ENCODE data around the gene B3GNT5. TPM values are rescaled to one million over a fixed set of nuclear protein-coding genes. Genes with fewer than 3 reads are reported as not detected.

B3GNT5 gene
- total RNA-seq, 1 experiment from 2014 or later: 8.6 TPM

DNA sequence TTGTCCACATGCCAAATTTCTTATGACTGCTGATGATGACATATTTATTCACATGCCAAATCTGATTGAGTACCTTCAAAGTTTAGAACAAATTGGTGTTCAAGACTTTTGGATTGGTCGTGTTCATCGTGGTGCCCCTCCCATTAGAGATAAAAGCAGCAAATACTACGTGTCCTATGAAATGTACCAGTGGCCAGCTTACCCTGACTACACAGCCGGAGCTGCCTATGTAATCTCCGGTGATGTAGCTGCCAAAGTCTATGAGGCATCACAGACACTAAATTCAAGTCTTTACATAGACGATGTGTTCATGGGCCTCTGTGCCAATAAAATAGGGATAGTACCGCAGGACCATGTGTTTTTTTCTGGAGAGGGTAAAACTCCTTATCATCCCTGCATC lies 17.3 kb downstream of the B3GNT5 start:
- no peaks in the 10 kb centered on the region for H3K36me3 ChIP-seq (ENCODE audit: insufficient read depth, low read length)
- H3K27me3 ChIP-seq (ENCODE audit: low read length): no peaks in the 10 kb centered on the region
- H2AFZ ChIP-seq (ENCODE audit: low read length): no peak overlapping the region
- no peak overlapping the region for H3K9ac ChIP-seq (ENCODE audit: low read length)
- H3K4me3 ChIP-seq (ENCODE audit: low read length): no peak overlapping the region
- H3K4me2 ChIP-seq (ENCODE audit: low read depth, low read length, poor library complexity, severe bottlenecking): no peak overlapping the region
- H4K20me1 ChIP-seq (ENCODE audit: insufficient read depth, low read depth, low read length): no peaks in the 10 kb centered on the region
- H3K4me1 ChIP-seq (ENCODE audit: low read length): peaks cover 37% of the 10 kb centered on the region
- H3K9me2 ChIP-seq (replicated peaks; ENCODE audit: insufficient read depth, low read length): no peaks in the 10 kb centered on the region
- DNase-seq: no peak
- H3K9me3 ChIP-seq (ENCODE audit: low read length): no peaks in the 10 kb centered on the region
- H3K27ac ChIP-seq (ENCODE audit: low read length): no peak overlapping the region
- no peaks in the 10 kb centered on the region for H3K79me2 ChIP-seq (ENCODE audit: low read length)

DNA sequence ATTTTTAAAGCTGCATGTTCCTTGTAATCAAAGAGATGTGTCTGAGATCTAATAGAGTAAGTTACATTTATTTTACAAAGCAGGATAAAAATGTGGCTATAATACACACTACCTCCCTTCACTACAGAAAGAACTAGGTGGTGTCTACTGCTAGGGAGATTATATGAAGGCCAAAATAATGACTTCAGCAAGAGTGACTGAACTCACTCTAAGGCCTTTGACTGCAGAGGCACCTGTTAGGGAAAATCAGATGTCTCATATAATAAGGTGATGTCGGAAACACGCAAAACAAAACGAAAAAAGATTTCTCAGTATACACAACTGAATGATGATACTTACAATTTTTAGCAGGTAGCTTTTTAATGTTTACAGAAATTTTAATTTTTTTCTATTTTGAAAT lies 19.1 kb downstream of the B3GNT5 start:
- no peaks in the 10 kb centered on the region for H3K79me2 ChIP-seq (ENCODE audit: low read length)
- H3K4me3 ChIP-seq (ENCODE audit: low read length): no peak overlapping the region
- H4K20me1 ChIP-seq (ENCODE audit: insufficient read depth, low read depth, low read length): no peaks in the 10 kb centered on the region
- H3K4me2 ChIP-seq (ENCODE audit: low read depth, low read length, poor library complexity, severe bottlenecking): no peak overlapping the region
- H3K27me3 ChIP-seq (ENCODE audit: low read length): no peaks in the 10 kb centered on the region
- peaks cover 42% of the 10 kb centered on the region for H3K4me1 ChIP-seq (ENCODE audit: low read length)
- no peak overlapping the region for H3K27ac ChIP-seq (ENCODE audit: low read length)
- no peak overlapping the region for H2AFZ ChIP-seq (ENCODE audit: low read length)
- no peak for DNase-seq
- H3K9me2 ChIP-seq (replicated peaks; ENCODE audit: insufficient read depth, low read length): no peaks in the 10 kb centered on the region
- H3K36me3 ChIP-seq (ENCODE audit: insufficient read depth, low read length): no peaks in the 10 kb centered on the region
- no peaks in the 10 kb centered on the region for H3K9me3 ChIP-seq (ENCODE audit: low read length)
- no peak overlapping the region for H3K9ac ChIP-seq (ENCODE audit: low read length)

DNA sequence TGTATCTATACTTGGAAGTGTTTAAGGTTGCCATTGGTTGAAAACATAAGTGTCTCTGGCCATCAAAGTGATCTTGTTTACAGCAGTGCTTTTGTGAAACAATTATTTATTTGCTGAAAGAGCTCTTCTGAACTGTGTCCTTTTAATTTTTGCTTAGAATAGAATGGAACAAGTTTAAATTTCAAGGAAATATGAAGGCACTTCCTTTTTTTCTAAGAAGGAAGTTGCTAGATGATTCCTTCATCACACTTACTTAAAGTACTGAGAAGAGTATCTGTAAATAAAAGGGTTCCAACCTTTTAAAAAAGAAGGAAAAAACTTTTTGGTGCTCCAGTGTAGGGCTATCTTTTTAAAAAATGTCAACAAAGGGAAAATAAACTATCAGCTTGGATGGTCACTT lies 19.7 kb downstream of the B3GNT5 start:
- Histone ChIP-seq H3K36me3 (ENCODE audit: insufficient read depth, low read length) (no peaks in the 10 kb centered on the region), H3K27ac (ENCODE audit: low read length) (no peak overlapping the region), H3K9ac (ENCODE audit: low read length) (no peak overlapping the region), H2AFZ (ENCODE audit: low read length) (no peak overlapping the region), H3K4me1 (ENCODE audit: low read length) (peaks cover 38% of the 10 kb centered on the region), H4K20me1 (ENCODE audit: insufficient read depth, low read depth, low read length) (no peaks in the 10 kb centered on the region), H3K4me3 (ENCODE audit: low read length) (no peak overlapping the region), H3K4me2 (ENCODE audit: low read depth, low read length, poor library complexity, severe bottlenecking) (no peak overlapping the region), H3K9me3 (ENCODE audit: low read length) (no peaks in the 10 kb centered on the region), H3K79me2 (ENCODE audit: low read length) (no peaks in the 10 kb centered on the region), H3K9me2 (replicated peaks; ENCODE audit: insufficient read depth, low read length) (no peaks in the 10 kb centered on the region), H3K27me3 (ENCODE audit: low read length) (no peaks in the 10 kb centered on the region)
- no peak for DNase-seq

DNA sequence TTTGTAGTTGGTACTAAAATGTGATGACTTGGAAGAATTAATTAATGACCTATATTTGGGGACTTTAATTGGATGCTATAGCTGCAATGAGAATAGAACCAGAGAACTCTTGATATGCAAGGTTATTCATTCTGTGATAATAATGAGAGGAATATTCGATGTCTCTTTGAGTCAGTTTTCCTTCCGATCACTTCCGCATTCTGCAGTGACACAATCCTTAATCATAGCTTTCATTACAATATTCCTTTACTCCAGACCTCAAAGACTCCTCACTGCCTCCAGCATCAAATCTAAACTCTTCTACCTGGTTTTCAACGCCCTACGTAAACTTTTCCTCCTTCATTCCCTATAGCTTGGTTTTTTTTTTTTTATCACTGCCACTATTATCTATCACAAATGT lies 21.6 kb downstream of the B3GNT5 start:
- Histone ChIP-seq H3K4me3 (ENCODE audit: low read length) (no peak overlapping the region), H3K9ac (ENCODE audit: low read length) (no peak overlapping the region), H3K27me3 (ENCODE audit: low read length) (no peaks in the 10 kb centered on the region), H3K4me2 (ENCODE audit: low read depth, low read length, poor library complexity, severe bottlenecking) (peak overlapping the region; percentile 33), H3K27ac (ENCODE audit: low read length) (peak overlapping the region; percentile 55; the same call in 1 of the 2 replicates), H3K9me3 (ENCODE audit: low read length) (no peaks in the 10 kb centered on the region), H3K9me2 (replicated peaks; ENCODE audit: insufficient read depth, low read length) (no peaks in the 10 kb centered on the region), H3K36me3 (ENCODE audit: insufficient read depth, low read length) (no peaks in the 10 kb centered on the region), H3K79me2 (ENCODE audit: low read length) (no peaks in the 10 kb centered on the region), H4K20me1 (ENCODE audit: insufficient read depth, low read depth, low read length) (no peaks in the 10 kb centered on the region), H3K4me1 (ENCODE audit: low read length) (peaks cover 35% of the 10 kb centered on the region), H2AFZ (ENCODE audit: low read length) (no peak overlapping the region)
- no peak for DNase-seq

DNA sequence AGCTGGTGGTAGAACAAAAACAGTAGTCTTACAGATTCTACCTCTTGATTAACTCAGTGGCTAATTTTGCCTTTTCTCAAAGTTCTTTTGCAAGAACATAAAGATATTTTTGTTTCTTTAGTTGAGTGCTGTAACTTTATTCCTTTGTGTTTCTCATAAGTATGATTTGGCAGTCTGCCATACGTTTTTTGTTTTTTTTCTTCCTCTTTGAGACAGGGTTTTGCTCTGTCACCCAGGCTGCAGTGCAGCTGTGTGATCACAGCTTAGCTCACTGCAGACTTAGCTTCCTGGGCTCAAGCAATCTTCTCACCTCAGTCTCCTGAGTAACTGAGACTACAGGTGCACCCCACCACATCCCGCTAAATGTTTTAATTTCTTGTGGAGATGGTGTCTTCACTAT lies 22.4 kb downstream of the B3GNT5 start:
- H3K4me2 ChIP-seq (ENCODE audit: low read depth, low read length, poor library complexity, severe bottlenecking): peak overlapping the region; percentile 33
- peak; percentile 92 for DNase-seq
- H3K9ac ChIP-seq (ENCODE audit: low read length): no peak overlapping the region
- H3K4me3 ChIP-seq (ENCODE audit: low read length): no peak overlapping the region
- no peak overlapping the region for H2AFZ ChIP-seq (ENCODE audit: low read length)
- peak overlapping the region; percentile 55 for H3K27ac ChIP-seq (ENCODE audit: low read length)
- no peaks in the 10 kb centered on the region for H4K20me1 ChIP-seq (ENCODE audit: insufficient read depth, low read depth, low read length)
- H3K79me2 ChIP-seq (ENCODE audit: low read length): no peaks in the 10 kb centered on the region
- peaks cover 35% of the 10 kb centered on the region for H3K4me1 ChIP-seq (ENCODE audit: low read length)
- H3K36me3 ChIP-seq (ENCODE audit: insufficient read depth, low read length): no peaks in the 10 kb centered on the region
- H3K9me2 ChIP-seq (replicated peaks; ENCODE audit: insufficient read depth, low read length): no peaks in the 10 kb centered on the region
- H3K9me3 ChIP-seq (ENCODE audit: low read length): no peaks in the 10 kb centered on the region
- H3K27me3 ChIP-seq (ENCODE audit: low read length): no peaks in the 10 kb centered on the region

DNA sequence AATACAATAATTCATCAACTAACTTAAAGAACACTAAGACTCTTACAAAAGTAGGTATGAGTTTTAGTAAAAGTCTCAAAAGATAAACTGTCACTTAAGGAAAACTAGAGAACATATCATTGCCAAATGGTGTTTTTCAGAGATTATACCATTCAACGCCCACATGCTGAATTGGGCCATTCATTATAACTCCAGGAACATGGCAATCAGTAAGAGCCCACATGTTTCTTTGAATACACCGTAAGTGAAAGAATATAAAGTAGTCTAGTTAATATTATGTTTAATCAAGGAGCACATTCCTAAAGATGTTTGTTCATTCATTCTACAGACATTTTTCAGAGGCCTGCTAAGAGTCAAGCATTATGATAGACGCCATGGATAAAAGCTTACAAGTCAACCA lies 22.9 kb downstream of the B3GNT5 start:
- H3K9me3 ChIP-seq (ENCODE audit: low read length): no peaks in the 10 kb centered on the region
- no peak overlapping the region for H3K9ac ChIP-seq (ENCODE audit: low read length)
- no peak overlapping the region for H2AFZ ChIP-seq (ENCODE audit: low read length)
- DNase-seq: no peak
- H3K4me3 ChIP-seq (ENCODE audit: low read length): no peak overlapping the region
- H3K4me2 ChIP-seq (ENCODE audit: low read depth, low read length, poor library complexity, severe bottlenecking): peak overlapping the region; percentile 33
- H4K20me1 ChIP-seq (ENCODE audit: insufficient read depth, low read depth, low read length): no peaks in the 10 kb centered on the region
- no peaks in the 10 kb centered on the region for H3K79me2 ChIP-seq (ENCODE audit: low read length)
- H3K9me2 ChIP-seq (replicated peaks; ENCODE audit: insufficient read depth, low read length): no peaks in the 10 kb centered on the region
- no peaks in the 10 kb centered on the region for H3K36me3 ChIP-seq (ENCODE audit: insufficient read depth, low read length)
- peaks cover 35% of the 10 kb centered on the region for H3K4me1 ChIP-seq (ENCODE audit: low read length)
- peak overlapping the region; percentile 55 for H3K27ac ChIP-seq (ENCODE audit: low read length)
- no peaks in the 10 kb centered on the region for H3K27me3 ChIP-seq (ENCODE audit: low read length)

DNA sequence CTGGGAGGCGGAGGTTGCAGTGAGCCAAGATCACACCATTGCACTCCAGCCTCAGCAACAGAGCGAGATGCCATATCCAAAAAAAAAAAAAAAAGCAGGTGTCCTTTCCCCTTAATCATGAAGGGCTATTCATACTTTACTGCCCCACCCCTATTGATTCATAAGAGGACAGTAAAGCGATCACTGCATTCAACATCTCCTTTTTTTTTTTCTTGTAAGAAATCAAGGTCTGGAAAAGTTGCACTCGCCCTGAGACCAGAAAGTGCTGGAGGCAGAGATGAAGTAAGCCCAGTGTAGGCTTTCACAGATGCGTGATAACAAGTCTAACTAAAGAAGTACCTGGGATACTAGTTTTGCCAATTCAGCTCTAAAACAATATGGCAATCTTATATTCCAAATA lies 24.2 kb downstream of the B3GNT5 start:
- no peak overlapping the region for H3K27ac ChIP-seq (ENCODE audit: low read length)
- no peaks in the 10 kb centered on the region for H3K27me3 ChIP-seq (ENCODE audit: low read length)
- no peak overlapping the region for H3K9ac ChIP-seq (ENCODE audit: low read length)
- H3K9me2 ChIP-seq (replicated peaks; ENCODE audit: insufficient read depth, low read length): no peaks in the 10 kb centered on the region
- peaks cover 35% of the 10 kb centered on the region for H3K4me1 ChIP-seq (ENCODE audit: low read length)
- H3K4me2 ChIP-seq (ENCODE audit: low read depth, low read length, poor library complexity, severe bottlenecking): no peak overlapping the region
- no peak overlapping the region for H3K4me3 ChIP-seq (ENCODE audit: low read length)
- H3K9me3 ChIP-seq (ENCODE audit: low read length): no peaks in the 10 kb centered on the region
- DNase-seq: no peak
- H3K79me2 ChIP-seq (ENCODE audit: low read length): no peaks in the 10 kb centered on the region
- H4K20me1 ChIP-seq (ENCODE audit: insufficient read depth, low read depth, low read length): no peaks in the 10 kb centered on the region
- no peak overlapping the region for H2AFZ ChIP-seq (ENCODE audit: low read length)
- no peaks in the 10 kb centered on the region for H3K36me3 ChIP-seq (ENCODE audit: insufficient read depth, low read length)

DNA sequence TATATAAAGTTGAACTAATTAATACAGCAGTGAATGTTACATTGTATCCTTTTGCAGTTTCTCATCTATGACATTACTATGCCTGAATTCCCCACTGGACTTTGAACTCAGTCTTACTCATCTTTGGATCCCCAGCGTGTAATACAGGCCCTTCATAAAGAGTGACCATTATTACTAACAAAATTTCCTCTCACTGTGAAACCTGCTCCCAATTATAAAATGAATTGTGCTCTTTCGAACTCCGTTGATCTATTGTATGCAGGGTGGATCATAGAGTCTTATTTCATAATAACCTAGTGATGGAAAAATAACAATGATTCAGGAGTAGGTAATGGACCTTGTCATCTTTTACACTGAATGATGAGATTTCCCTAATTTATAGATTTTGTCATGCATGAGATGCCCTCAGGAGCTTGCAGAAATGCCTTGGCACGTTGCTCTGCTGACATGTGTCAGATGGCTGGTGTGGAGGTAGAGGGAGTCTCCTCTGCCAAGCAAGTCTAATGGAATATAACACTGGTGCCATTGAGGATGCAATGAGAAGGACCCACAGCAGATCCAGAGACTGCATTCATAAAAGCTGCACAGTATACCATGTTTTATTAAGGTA lies 25.5 kb downstream of the B3GNT5 start:
- no peak for DNase-seq
- Histone ChIP-seq H2AFZ (ENCODE audit: low read length) (no peak overlapping the region), H4K20me1 (ENCODE audit: insufficient read depth, low read depth, low read length) (no peaks in the 10 kb centered on the region), H3K9ac (ENCODE audit: low read length) (no peak overlapping the region), H3K79me2 (ENCODE audit: low read length) (no peaks in the 10 kb centered on the region), H3K9me2 (replicated peaks; ENCODE audit: insufficient read depth, low read length) (no peaks in the 10 kb centered on the region), H3K36me3 (ENCODE audit: insufficient read depth, low read length) (no peaks in the 10 kb centered on the region), H3K4me3 (ENCODE audit: low read length) (no peak overlapping the region), H3K4me2 (ENCODE audit: low read depth, low read length, poor library complexity, severe bottlenecking) (no peak overlapping the region), H3K27me3 (ENCODE audit: low read length) (no peaks in the 10 kb centered on the region), H3K27ac (ENCODE audit: low read length) (no peak overlapping the region), H3K4me1 (ENCODE audit: low read length) (peaks cover 31% of the 10 kb centered on the region), H3K9me3 (ENCODE audit: low read length) (no peaks in the 10 kb centered on the region)

DNA sequence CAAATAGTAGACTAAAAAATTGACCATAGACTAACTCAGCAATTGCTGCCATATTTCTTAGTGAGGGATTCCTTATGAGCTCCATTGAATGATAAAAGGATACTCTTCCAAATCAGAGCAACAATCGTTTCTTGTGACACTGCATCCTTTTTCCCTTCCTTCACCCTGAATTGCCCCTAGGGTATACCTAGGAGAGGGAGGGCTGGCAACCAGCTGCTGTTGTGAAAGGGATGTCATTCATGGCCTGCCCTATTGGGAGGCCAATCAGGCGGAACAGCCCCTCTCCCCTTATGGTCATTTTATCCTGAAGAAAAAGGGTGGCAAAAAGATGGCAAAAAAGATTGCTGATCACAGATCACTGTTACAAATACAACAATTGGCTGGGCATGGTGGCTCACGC lies 26.3 kb downstream of the B3GNT5 start:
- no peaks in the 10 kb centered on the region for H3K9me3 ChIP-seq (ENCODE audit: low read length)
- no peak for DNase-seq
- H3K9me2 ChIP-seq (replicated peaks; ENCODE audit: insufficient read depth, low read length): no peaks in the 10 kb centered on the region
- H2AFZ ChIP-seq (ENCODE audit: low read length): no peak overlapping the region
- H3K4me1 ChIP-seq (ENCODE audit: low read length): peaks cover 31% of the 10 kb centered on the region
- no peaks in the 10 kb centered on the region for H3K36me3 ChIP-seq (ENCODE audit: insufficient read depth, low read length)
- no peak overlapping the region for H3K9ac ChIP-seq (ENCODE audit: low read length)
- no peak overlapping the region for H3K4me2 ChIP-seq (ENCODE audit: low read depth, low read length, poor library complexity, severe bottlenecking)
- no peak overlapping the region for H3K27ac ChIP-seq (ENCODE audit: low read length)
- H3K27me3 ChIP-seq (ENCODE audit: low read length): no peaks in the 10 kb centered on the region
- no peaks in the 10 kb centered on the region for H4K20me1 ChIP-seq (ENCODE audit: insufficient read depth, low read depth, low read length)
- no peak overlapping the region for H3K4me3 ChIP-seq (ENCODE audit: low read length)
- H3K79me2 ChIP-seq (ENCODE audit: low read length): no peaks in the 10 kb centered on the region
